HG03558 (cell line): ENCODE results near the gene PTPRE.

Source experiments
- ATAC-seq: cut with Tn5 transposase; IDR thresholded peaks from one replicate; pipeline ENCODE4 v1.9.1; 2021; ENCODE audit warnings: moderate number of reproducible peaks; ENCODE audit not compliant: unreplicated experiment; ENCODE audit errors: extremely low read depth

PTPRE gene

GRCh38 chr10:127905001-127905847 is 1.7 kb upstream of the PTPRE start:
- ATAC-seq = no peak

- ATAC-seq = no peak
Observed at GRCh38 chr10:127905848-127906261, 1.0 kb upstream of the PTPRE start.

- ATAC-seq = no peak
Observed at GRCh38 chr10:127907411-127908105, 655 bp downstream of the PTPRE start.

GRCh38 chr10:127908106-127908958 is 1.4 kb downstream of the PTPRE start:
- no peak for ATAC-seq

GRCh38 chr10:127908959-127909267 is 2.0 kb downstream of the PTPRE start:
- no peak for ATAC-seq

- ATAC-seq = no peak
Observed at GRCh38 chr10:127909716-127910463, 3.0 kb downstream of the PTPRE start.

GRCh38 chr10:127910464-127910770 is 3.5 kb downstream of the PTPRE start:
- ATAC-seq = no peak

GRCh38 chr10:127911218-127911866 is 4.4 kb downstream of the PTPRE start:
- ATAC-seq = no peak

- no peak for ATAC-seq
Observed at GRCh38 chr10:127911867-127912257, 5.0 kb downstream of the PTPRE start.

- no peak for ATAC-seq
Observed at GRCh38 chr10:127912607-127913367, 5.9 kb downstream of the PTPRE start.

GRCh38 chr10:127913368-127913759 is 6.5 kb downstream of the PTPRE start:
- no peak for ATAC-seq

- ATAC-seq = no peak
Observed at GRCh38 chr10:127915324-127915723, 8.4 kb downstream of the PTPRE start.

GRCh38 chr10:127916826-127917225 is 9.9 kb downstream of the PTPRE start:
- no peak for ATAC-seq

- ATAC-seq = no peak
Observed at GRCh38 chr10:127918572-127918971, 11.7 kb downstream of the PTPRE start.

- no peak for ATAC-seq
Observed at GRCh38 chr10:127919418-127920271, 12.7 kb downstream of the PTPRE start.

- ATAC-seq = no peak
Observed at GRCh38 chr10:127920306-127921074, 13.6 kb downstream of the PTPRE start.

GRCh38 chr10:127921075-127921752 is 14.3 kb downstream of the PTPRE start:
- no peak for ATAC-seq
